ENCODE measurements around the gene CBX8. TPM values are rescaled to one million over a fixed set of nuclear protein-coding genes. Genes with fewer than 3 reads are reported as not detected.

Gene CBX8
- total and polyA plus RNA-seq, 2 of the 13 experiments (the other 11 are each of a cell fraction or from before 2014, with no cell fraction given): 0.34 to 12.6 TPM

- peak in 1 of 2 experiments; percentile 82; a peak in 3 of 4 replicates for TF ChIP-seq EP300 (IDR thresholded peaks at IDR 0.05; ENCODE audit: low read depth in 2 of 2, low read length in 2 of 2)
- peak; percentile 65; the same call in 1 of the 2 replicates for TF ChIP-seq EP300 (CRISPR knock-in tag; IDR thresholded peaks at IDR 0.05; ENCODE audit: borderline replicate concordance)
- TF ChIP-seq ZNF503 (CRISPR knock-in tag; IDR thresholded peaks at IDR 0.05): no peak; the same call in 1 of the 2 replicates
- TF ChIP-seq FOXA1 (IDR thresholded peaks at IDR 0.05): no peak
- TF ChIP-seq FOXA1 (CRISPR knock-in tag; IDR thresholded peaks at IDR 0.05): peak; percentile 20; the same call in 1 of the 2 replicates
- peak; percentile 93; the same call in 1 of the 2 replicates for TF ChIP-seq HBP1 (CRISPR knock-in tag; IDR thresholded peaks at IDR 0.05; ENCODE audit: low read depth)
- TF ChIP-seq ZNF232 (CRISPR knock-in tag; IDR thresholded peaks at IDR 0.05; ENCODE audit: borderline replicate concordance): peak; percentile 98
- no peak for TF ChIP-seq ZBTB1 (CRISPR knock-in tag; IDR thresholded peaks at IDR 0.05; ENCODE audit: borderline replicate concordance)
- TF ChIP-seq TEAD2 (CRISPR knock-in tag; IDR thresholded peaks at IDR 0.05): no peak; the same call in 1 of the 2 replicates
- no peak for TF ChIP-seq ATM (IDR thresholded peaks at IDR 0.05; ENCODE audit: borderline replicate concordance)
- peak; percentile 94; the same call in 1 of the 2 replicates for TF ChIP-seq SMAD1 (CRISPR knock-in tag; IDR thresholded peaks at IDR 0.05; ENCODE audit: borderline replicate concordance, low read depth)
- peak; percentile 35 for TF ChIP-seq ZNF781 (CRISPR knock-in tag; IDR thresholded peaks at IDR 0.05; ENCODE audit: borderline replicate concordance, not compliant biosample characterization)
- no peak for TF ChIP-seq ZNF513 (CRISPR knock-in tag; conservative IDR thresholded peaks at IDR 0.05)
- TF ChIP-seq ZNF431 (CRISPR knock-in tag; IDR thresholded peaks at IDR 0.05; ENCODE audit: borderline replicate concordance, low read depth): peak; percentile 97
- TF ChIP-seq ZBTB49 (CRISPR knock-in tag; IDR thresholded peaks at IDR 0.05; ENCODE audit: borderline replicate concordance): no peak
- peak; percentile 82; the same call in 1 of the 2 replicates for TF ChIP-seq CENPT (CRISPR knock-in tag; IDR thresholded peaks at IDR 0.05; ENCODE audit: low read depth)
- peak; percentile 82; the same call in 1 of the 2 replicates for TF ChIP-seq MIER3 (CRISPR knock-in tag; IDR thresholded peaks at IDR 0.05; ENCODE audit: borderline replicate concordance)
- TF ChIP-seq ZNF639 (CRISPR knock-in tag; conservative IDR thresholded peaks at IDR 0.05): peak; percentile 85; the same call in 1 of the 2 replicates
Observed at GRCh38 chr17:79760197-79760906, 36.5 kb downstream of the CBX8 start (continued).

All from HepG2 (cell line).